Neural crest cell (in vitro differentiated cells): ENCODE data around the gene DRC1. TPM values are rescaled to one million over a fixed set of nuclear protein-coding genes. Genes with fewer than 3 reads are reported as not detected.

ENCODE experiments used
- DNase-seq: peaks from one replicate; pipeline ENCODE4 v3.0.0; 2021; ENCODE audit warnings: low read depth, mixed read lengths, low spot score
- H3K27ac Mint-ChIP-seq: one replicate; pipeline ENCODE4 v1.8.0; 2021; ENCODE audit warnings: mild to moderate bottlenecking, mixed read lengths; ENCODE audit not compliant: unreplicated experiment
- H3K27me3 Mint-ChIP-seq: 2 replicates; pipeline ENCODE4 v1.8.0; 2021; ENCODE audit warnings: low read depth, mild to moderate bottlenecking, mixed read lengths
- H3K36me3 Mint-ChIP-seq: 2 replicates; pipeline ENCODE4 v1.8.0; 2021; ENCODE audit warnings: low read depth, mild to moderate bottlenecking, mixed read lengths
- H3K4me1 Mint-ChIP-seq: 2 replicates; pipeline ENCODE4 v1.8.0; 2021; ENCODE audit warnings: mixed read lengths
- H3K4me3 Mint-ChIP-seq: one replicate; pipeline ENCODE4 v1.8.0; 2021; ENCODE audit warnings: mild to moderate bottlenecking, mixed read lengths
- H3K9me3 Mint-ChIP-seq: 2 replicates; pipeline ENCODE4 v1.8.0; 2021; ENCODE audit warnings: mixed read lengths
- CTCF ChIP-seq: fragments of 200-600 bp; sonication (generic); conservative IDR thresholded peaks from 2 replicates; pipeline ENCODE4 v1.5.0; 2021; ENCODE audit warnings: antibody characterized with exemption, mild to moderate bottlenecking
- total RNA-seq: library from RNA; stranded (reverse); gene quantifications from 2 replicates; pipeline ENCODE4 v1.2.1, GENCODE V29; 2021

DRC1 gene
- total RNA-seq, 1 donor from 2014 or later, result 0.30 TPM

GRCh38 chr2:26480566-26481423 lies 79.1 kb downstream of the DRC1 start:
- no peak for DNase-seq
- no peak for TF ChIP-seq CTCF
- H3K27ac Mint-ChIP-seq, result no peak overlapping the region

GRCh38 chr2:26481706-26482105 lies 80.0 kb downstream of the DRC1 start:
- H3K27ac Mint-ChIP-seq, result no peak overlapping the region
- peaks cover 7% of the 10 kb centered on the region for H3K4me1 Mint-ChIP-seq
- no peaks in the 10 kb centered on the region for H3K27me3 Mint-ChIP-seq
- TF ChIP-seq CTCF, result no peak
- DNase-seq, result no peak
- no peak overlapping the region for H3K4me3 Mint-ChIP-seq
- H3K36me3 Mint-ChIP-seq, result no peaks in the 10 kb centered on the region
- no peaks in the 10 kb centered on the region for H3K9me3 Mint-ChIP-seq

More at GRCh38 chr2:26480566-26481423, 79.1 kb downstream of the DRC1 start:
- Mint-ChIP-seq H3K9me3 (no peaks in the 10 kb centered on the region), H3K4me1 (peaks cover 7% of the 10 kb centered on the region), H3K27me3 (no peaks in the 10 kb centered on the region), H3K4me3 (no peak overlapping the region), H3K36me3 (no peaks in the 10 kb centered on the region)

GRCh38 chr2:26482211-26483026 lies 80.7 kb downstream of the DRC1 start:
- no peak for TF ChIP-seq CTCF
- Mint-ChIP-seq H3K9me3 (no peaks in the 10 kb centered on the region), H3K27me3 (no peaks in the 10 kb centered on the region), H3K27ac (peak overlapping the region; percentile 31), H3K36me3 (no peaks in the 10 kb centered on the region), H3K4me3 (no peak overlapping the region), H3K4me1 (peaks cover 7% of the 10 kb centered on the region)
- no peak for DNase-seq

GRCh38 chr2:26483027-26483326 lies 81.3 kb downstream of the DRC1 start:
- no peak overlapping the region for H3K27ac Mint-ChIP-seq
- no peak for DNase-seq
- no peak for TF ChIP-seq CTCF
- H3K4me1 Mint-ChIP-seq, result peaks cover 2% of the 10 kb centered on the region
- H3K9me3 Mint-ChIP-seq, result no peaks in the 10 kb centered on the region
- no peak overlapping the region for H3K4me3 Mint-ChIP-seq
- no peaks in the 10 kb centered on the region for H3K27me3 Mint-ChIP-seq
- H3K36me3 Mint-ChIP-seq, result no peaks in the 10 kb centered on the region

- H3K27ac Mint-ChIP-seq, result no peak overlapping the region
- no peak for TF ChIP-seq CTCF
- no peaks in the 10 kb centered on the region for H3K9me3 Mint-ChIP-seq
- no peaks in the 10 kb centered on the region for H3K36me3 Mint-ChIP-seq
- H3K4me1 Mint-ChIP-seq, result no peaks in the 10 kb centered on the region
- no peak overlapping the region for H3K4me3 Mint-ChIP-seq
- no peaks in the 10 kb centered on the region for H3K27me3 Mint-ChIP-seq
- DNase-seq, result no peak
Measured at GRCh38 chr2:26483516-26483915, 81.8 kb downstream of the DRC1 start.
